ENCODE measurements around the gene SOS1.
"Not testable (repeated sequence)": the region's sequence is repeated elsewhere in the genome, so short reads cannot be mapped to it uniquely, and the experiment has no call there.

DNA sequence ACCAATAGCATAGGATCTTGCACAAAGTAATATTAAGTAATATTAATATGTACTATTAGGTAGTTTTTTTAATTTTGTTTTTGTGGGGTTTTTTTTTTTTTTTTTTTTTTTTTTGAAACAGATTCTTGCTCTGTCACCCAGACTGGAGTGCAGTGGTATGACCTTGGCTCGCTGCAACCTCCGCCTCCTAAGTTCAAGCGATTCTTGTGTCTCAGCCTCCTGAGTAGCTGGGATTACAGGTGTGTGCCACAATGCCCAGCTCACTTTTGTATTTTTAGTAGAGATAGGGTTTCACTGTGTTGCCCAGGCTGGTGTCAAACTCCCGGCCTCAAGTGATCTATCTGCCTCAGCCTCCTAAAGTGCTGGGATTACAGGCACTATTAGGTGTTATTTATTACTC lies 34.7 kb upstream of the SOS1 start:
- TF ChIP-seq CTCF (IDR thresholded peaks at IDR 0.05; ENCODE audit: low read depth, low read length); EZH2phosphoT487 (IDR thresholded peaks at IDR 0.05; ENCODE audit: low read depth): not testable (repeated sequence)

Data from OCI-LY3 (cell line).